ENCODE results near the gene SPRR4. TPM values are rescaled to one million over a fixed set of nuclear protein-coding genes. Genes with fewer than 3 reads are reported as not detected.

SPRR4 gene
- total and polyA plus RNA-seq, 9 of the 15 experiments (the other 6 are each of a cell fraction or from before 2014, with no cell fraction given) = not detected

GRCh38 chr1:152942161-152942560 lies 28.3 kb upstream of the SPRR4 start (continued):
- TF ChIP-seq ZBTB40 (IDR thresholded peaks at IDR 0.05) (no peak), ZBTB40 (CRISPR knock-in tag; IDR thresholded peaks at IDR 0.05) (no peak), ZNF586 (CRISPR knock-in tag; conservative IDR thresholded peaks at IDR 0.05) (no peak), RBM17 (IDR thresholded peaks at IDR 0.05; ENCODE audit: borderline replicate concordance, low read depth, low read length) (no peak)
